Endothelial cell of coronary artery (primary cell): ENCODE measurements around the gene MFSD11. TPM values are rescaled to one million over a fixed set of nuclear protein-coding genes. Genes with fewer than 3 reads are reported as not detected.

Experiments used
- total RNA-seq: library from RNA; depleted of rRNA; stranded (reverse); fragments of >200 nt; gene quantifications from 2 replicates; pipeline ENCODE4 v1.2.3, GENCODE V29; 2014

The MFSD11 gene
- total RNA-seq = 19.0 and 22.8 TPM in 2 replicates

DNA sequence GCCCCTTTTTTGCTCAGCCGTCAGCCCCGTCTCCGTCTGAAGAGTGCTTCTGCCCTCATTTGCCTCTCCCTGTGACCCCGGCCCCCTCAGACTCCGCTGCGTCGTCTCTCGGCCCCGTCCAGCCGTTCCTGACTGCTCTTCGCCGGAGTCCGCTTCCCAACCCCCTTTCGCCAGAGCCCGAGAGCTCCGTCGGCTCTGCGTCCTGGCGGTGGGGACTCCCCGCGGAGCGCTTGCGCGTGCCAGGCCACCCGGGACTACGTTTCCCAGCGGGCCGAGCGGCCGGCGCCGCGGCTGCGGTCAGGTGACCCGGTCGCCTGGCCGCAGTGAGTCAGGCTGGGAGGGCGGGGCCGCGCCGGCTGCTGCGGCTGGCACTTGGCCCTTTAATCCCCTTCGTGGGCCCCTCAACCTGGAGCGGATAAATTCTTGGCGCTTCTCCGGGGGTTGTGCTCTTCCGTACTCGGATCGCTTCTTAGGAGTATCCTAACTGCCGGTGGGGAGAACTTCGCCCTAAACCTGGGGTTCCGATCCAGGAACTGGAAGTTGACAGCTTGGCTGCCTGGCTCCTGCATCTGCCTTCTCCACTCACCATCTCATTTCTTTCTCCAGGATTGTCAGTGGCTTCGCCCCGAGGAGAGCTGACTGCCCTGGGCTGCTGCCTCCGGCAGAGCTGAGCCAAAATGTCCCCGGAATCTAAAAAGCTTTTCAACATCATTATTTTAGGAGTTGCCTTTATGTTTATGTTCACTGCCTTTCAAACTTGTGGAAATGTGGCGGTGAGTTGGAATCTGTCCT is at the start of gene MFSD11:
Gene MFSD11, plus strand, starts transcription at position 444 of the 792 bp plus-strand sequence. Its CDS starts 234 bp downstream, at position 678.

DNA sequence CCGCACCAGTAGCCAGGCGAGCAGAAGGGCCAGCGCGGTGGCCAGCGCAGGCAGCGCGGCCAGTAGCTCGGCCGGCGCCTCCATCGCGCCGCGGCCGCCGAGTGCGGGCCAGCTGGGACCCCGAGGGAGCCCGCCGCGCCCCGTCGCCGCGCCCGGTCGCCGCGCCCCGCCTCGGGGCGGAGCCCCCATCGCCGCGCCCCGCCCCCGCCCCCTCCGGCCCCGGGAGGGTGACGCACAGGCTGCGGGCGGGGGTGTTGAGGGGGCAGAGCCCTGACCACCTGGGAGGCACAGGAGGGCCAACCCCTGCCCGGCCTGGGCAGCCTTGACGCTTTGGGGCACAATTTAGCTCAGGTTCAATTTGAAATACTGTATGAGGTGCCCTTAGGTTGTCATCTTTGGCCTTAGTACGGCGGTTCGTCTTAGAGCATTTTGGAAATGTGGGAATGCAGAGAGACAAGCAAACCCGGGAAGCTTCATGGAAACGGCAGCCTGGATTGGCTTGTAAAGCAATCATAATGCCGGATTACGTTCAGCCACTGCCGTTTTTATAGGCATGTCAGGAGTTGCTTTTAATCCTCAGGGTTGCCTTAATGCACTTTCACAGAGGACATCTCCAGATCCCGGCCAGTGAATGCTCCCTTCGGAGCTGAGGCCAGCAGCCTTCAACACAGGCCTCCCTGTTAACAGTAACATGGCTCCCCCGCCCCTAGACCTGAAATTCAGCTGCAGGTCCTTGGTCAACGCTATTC is 26.9 kb upstream of the MFSD11 start, which contains the start of gene MXRA7:
Gene MXRA7, minus strand, starts transcription at position 103 of the 749 bp plus-strand sequence. Its CDS starts 19 bp downstream, at position 84.

DNA sequence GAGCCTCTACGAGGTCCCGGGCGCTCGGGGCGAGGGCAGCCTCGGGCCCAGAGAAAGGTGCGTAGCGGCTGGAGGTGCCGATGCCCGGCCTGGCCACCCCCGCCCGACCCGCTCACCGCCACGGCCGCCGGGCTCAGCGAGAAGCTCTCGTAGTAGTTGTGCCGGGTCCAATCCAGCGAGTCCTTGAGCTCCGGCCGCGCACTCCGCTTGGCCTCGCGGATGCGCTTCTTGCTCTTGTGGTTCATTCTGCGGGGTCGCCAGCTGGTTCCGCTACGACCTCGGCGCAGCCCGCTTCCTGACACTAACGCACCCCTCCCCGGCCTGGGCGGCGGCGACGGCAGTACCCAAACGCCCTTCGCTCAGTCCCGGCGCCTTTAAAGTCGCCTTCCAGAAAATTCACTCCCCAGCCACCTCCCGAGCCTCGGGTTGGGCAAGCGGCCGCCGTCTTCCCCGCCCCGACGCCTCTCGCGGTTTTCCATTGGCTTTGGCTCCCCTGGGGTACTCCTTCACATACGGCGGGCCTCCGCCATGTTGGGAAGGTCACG is 11.6 kb upstream of the MFSD11 start, which contains the start of gene JMJD6:
Gene JMJD6, minus strand, starts transcription at position 376 of the 545 bp plus-strand sequence. Its CDS starts 131 bp downstream, at position 245.

DNA sequence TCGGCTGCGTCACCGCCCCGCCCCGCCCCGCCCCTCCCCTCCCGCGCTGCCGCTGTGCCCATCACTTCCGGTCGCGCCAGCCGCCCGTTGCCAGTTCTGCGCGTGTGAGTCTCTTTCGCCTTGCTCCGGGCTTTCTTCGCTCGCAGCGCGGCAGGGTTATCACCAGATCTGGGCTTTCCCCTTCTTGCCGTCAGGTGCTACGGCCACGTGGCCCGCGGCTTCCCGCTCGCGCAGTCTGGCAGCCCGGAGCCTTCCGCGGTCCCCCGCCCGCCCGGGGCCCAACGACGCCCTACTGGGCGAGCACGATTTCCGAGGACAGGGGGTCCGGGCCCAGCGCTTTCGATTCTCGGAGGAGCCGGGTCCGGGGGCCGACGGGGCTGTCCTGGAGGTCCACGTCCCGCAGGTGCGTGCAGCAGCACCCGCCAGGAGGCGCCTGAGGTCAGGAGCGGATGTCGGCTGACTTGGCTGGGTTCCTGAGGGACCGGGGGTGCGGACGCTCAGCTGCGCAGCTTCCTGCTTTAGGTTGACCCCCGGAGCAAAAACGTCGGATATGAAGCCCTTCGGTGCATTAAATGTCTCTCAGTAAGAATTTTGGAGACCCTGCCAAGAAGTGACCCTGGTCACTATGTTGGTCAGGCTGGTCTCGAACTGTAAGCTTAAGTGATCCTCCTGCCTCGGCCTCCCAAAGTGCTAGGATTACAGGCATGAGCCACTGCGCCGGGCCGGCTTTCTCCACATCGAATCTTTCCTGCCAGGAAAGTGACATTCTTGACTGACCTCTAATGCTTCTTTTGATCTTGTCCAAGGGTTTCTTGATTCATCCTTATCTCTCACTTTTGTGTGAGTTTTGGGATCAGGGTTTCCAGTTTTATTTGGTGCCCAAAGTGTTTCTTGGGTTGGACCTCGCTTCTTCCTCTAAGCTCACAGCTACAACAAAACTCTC is 10.9 kb upstream of the MFSD11 start, which contains the start of gene METTL23:
Gene METTL23, plus strand, starts transcription at position 64 of the 943 bp plus-strand sequence. CDS start 2,872 bp downstream, outside the sequence.

DNA sequence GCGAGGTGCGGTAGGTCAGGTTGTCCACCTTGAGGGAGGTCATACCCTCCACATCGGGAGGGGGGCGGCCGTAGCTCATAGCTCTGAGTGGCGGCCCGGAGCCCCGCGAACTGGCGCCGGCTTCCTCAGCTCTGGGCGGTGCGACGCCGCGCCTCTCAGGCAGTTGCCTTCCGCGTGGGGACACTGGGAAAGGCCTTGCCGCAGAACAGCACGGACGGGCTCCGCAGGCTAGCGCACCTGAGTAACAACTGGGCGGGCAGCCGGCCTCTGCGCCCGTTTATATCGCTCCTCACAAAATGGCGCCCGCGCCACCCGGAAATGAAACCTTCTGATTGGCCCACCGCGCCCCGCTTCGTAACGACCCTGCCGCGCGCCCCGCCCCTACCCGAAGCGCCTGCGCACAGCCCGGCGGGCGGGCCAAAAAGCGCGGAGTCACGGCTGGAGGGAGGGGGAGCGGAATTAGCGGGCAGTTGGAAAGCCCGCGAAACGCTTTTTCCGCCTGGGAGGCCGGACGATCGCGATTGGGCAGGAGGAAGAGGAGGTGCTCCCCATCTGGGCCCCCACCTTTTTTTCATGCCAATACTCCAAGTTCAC is 740 bp upstream of the MFSD11 start, which contains the start of gene SRSF2:
Gene SRSF2, minus strand, starts transcription at position 250 of the 594 bp plus-strand sequence. Its CDS starts 171 bp downstream, at position 79.

Other genes starting within 250 kb of the MFSD11 start
- 9.1 and 22.9 TPM in 2 replicates for gene RHBDF2, start 236.7 kb upstream of the MFSD11 start, total RNA-seq
- 0.45 and 5.0 TPM in 2 replicates for gene CYGB, start 200.4 kb upstream of the MFSD11 start, total RNA-seq
- 0.85 TPM in 1 of 2 replicates, not detected in the other for gene PRCD, start 198.1 kb upstream of the MFSD11 start, total RNA-seq
- 0.66 TPM in 1 of 2 replicates, not detected in the other for gene ST6GALNAC2, start 152.3 kb upstream of the MFSD11 start, total RNA-seq
- 0.27 TPM in 1 of 2 replicates, not detected in the other for gene ST6GALNAC1, start 94.4 kb upstream of the MFSD11 start, total RNA-seq
- gene MXRA7, start 27.2 kb upstream of the MFSD11 start, total RNA-seq = 78.5 and 200 TPM in 2 replicates
- 19.6 and 29.7 TPM in 2 replicates for gene JMJD6, start 11.5 kb upstream of the MFSD11 start, total RNA-seq
- 13.6 and 14.8 TPM in 2 replicates for gene METTL23, start 11.3 kb upstream of the MFSD11 start, total RNA-seq
- 185 and 239 TPM in 2 replicates for gene SRSF2, start 788 bp upstream of the MFSD11 start, total RNA-seq
- 0.81 and 1.4 TPM in 2 replicates for gene MGAT5B, start 130.3 kb downstream of the MFSD11 start, total RNA-seq